Endothelial cell of umbilical vein (primary cell): Measurements from ENCODE around the gene NOL12. TPM values are rescaled to one million over a fixed set of nuclear protein-coding genes. Genes with fewer than 3 reads are reported as not detected.

Source experiments
- BruUV-seq: library from RNA; stranded (reverse); fragments of 400-500 nt; replicated peaks from 2 replicates; lab custom pipeline; 2021; lab: Mats Ljungman, UMichigan
- CTCF ChIA-PET: fragments of 300-600, 350-600 bp; sonication (Branson Sonifier 250); formaldehyde crosslinking; loops from one replicate; lab custom pipeline; 2021; ENCODE audit warnings: antibody characterized with exemption, inconsistent platforms; lab: Charles Lee
- POLR2A ChIA-PET: fragments of 300-600, 350-600 bp; sonication (Branson Sonifier 250); formaldehyde crosslinking; loops from one replicate; lab custom pipeline; 2021; ENCODE audit warnings: antibody characterized with exemption, inconsistent platforms; lab: Charles Lee
- DNase-seq: peaks from one replicate; pipeline ENCODE4 v3.0.0-alpha.2; 2011; ENCODE audit warnings: low read depth, low spot score
- FAIRE-seq: peaks from 2 replicates; lab custom pipeline; 2011; peaks lifted over from hg19 to GRCh38; lab: Jason Lieb, UNC
- H2AFZ ChIP-seq: 2 replicates; pipeline ENCODE4 v1.6.0; 2012; ENCODE audit warnings: low read depth, low read length, control low read depth, inconsistent platforms
- H3K27ac ChIP-seq: 2 replicates; pipeline ENCODE4 v1.5.1; 2011; ENCODE audit warnings: low read depth, mild to moderate bottlenecking, control low read depth, low read length, moderate library complexity; ENCODE audit not compliant: insufficient read depth
- H3K27me3 ChIP-seq, 2 experiments: 2 replicates each; pipeline versions ENCODE4 v1.6.0 to v1.6.1; 2011; ENCODE audit warnings: low read length in 2 of 2, mixed read lengths in 1 of 2; ENCODE audit not compliant: control insufficient read depth in 2 of 2, insufficient read depth in 2 of 2
- H3K36me3 ChIP-seq, 2 experiments: 2 replicates in 1 of 2; 3 replicates in 1 of 2; pipeline ENCODE4 v1.5.1; 2011; ENCODE audit warnings: low read length in 2 of 2, mild to moderate bottlenecking in 1 of 2, moderate library complexity in 1 of 2; ENCODE audit not compliant: control insufficient read depth in 2 of 2, insufficient read depth in 2 of 2; ENCODE audit errors: extremely low read depth in 1 of 2
- H3K4me1 ChIP-seq: 3 replicates; pipeline ENCODE4 v1.5.1; 2011; ENCODE audit warnings: mild to moderate bottlenecking, low read length; ENCODE audit not compliant: control insufficient read depth, insufficient read depth; ENCODE audit errors: extremely low read depth
- H3K4me2 ChIP-seq: 2 replicates; pipeline ENCODE4 v1.6.1; 2011; ENCODE audit warnings: low read length, control low read depth, mixed read lengths; ENCODE audit not compliant: insufficient read depth
- H3K4me3 ChIP-seq, 3 experiments: fragments of 200-600 bp in 1 of 3; sonication (generic), shearing (Covaris generic) in 1 of 3; replicated peaks in 1 of 3; 2 replicates each; pipeline ENCODE4 v1.5.1; 2011 to 2016; ENCODE audit warnings: control low read depth in 3 of 3, low read length in 3 of 3, mild to moderate bottlenecking in 2 of 3, inconsistent platforms in 1 of 3, low read depth in 1 of 3, moderate library complexity in 1 of 3; ENCODE audit not compliant: insufficient read depth in 1 of 3
- H3K79me2 ChIP-seq: 2 replicates; pipeline ENCODE4 v1.6.0; 2012; ENCODE audit warnings: low read length, inconsistent platforms; ENCODE audit not compliant: control insufficient read depth, insufficient read depth
- H3K9ac ChIP-seq: replicated peaks from 2 replicates; pipeline ENCODE3; 2011; ENCODE audit warnings: low read length, control low read depth; ENCODE audit not compliant: insufficient read depth; ENCODE audit errors: extremely low read depth
- H3K9me1 ChIP-seq: replicated peaks from 3 replicates; pipeline ENCODE4 v1.6.0; 2011; ENCODE audit warnings: mild to moderate bottlenecking, low read length; ENCODE audit not compliant: control insufficient read depth, insufficient read depth; ENCODE audit errors: extremely low read depth
- H3K9me3 ChIP-seq: replicated peaks from 2 replicates; pipeline ENCODE4 v1.5.1; 2012; ENCODE audit warnings: low read length, inconsistent platforms; ENCODE audit not compliant: control insufficient read depth, insufficient read depth
- H4K20me1 ChIP-seq: replicated peaks from 2 replicates; pipeline ENCODE3; 2011; ENCODE audit warnings: mild to moderate bottlenecking, low read length; ENCODE audit not compliant: control insufficient read depth, insufficient read depth; ENCODE audit errors: extremely low read depth
- EZH2 ChIP-seq: IDR thresholded peaks from 2 replicates; pipeline ENCODE4 v1.6.1; 2012; ENCODE audit warnings: borderline replicate concordance, low read depth, mild to moderate bottlenecking, moderate library complexity, low read length, inconsistent platforms; ENCODE audit not compliant: severe bottlenecking
- FOS ChIP-seq: IDR thresholded peaks from 2 replicates; pipeline ENCODE4 v1.6.1; 2011; ENCODE audit warnings: mild to moderate bottlenecking, low read length, moderate library complexity, borderline replicate concordance; ENCODE audit not compliant: insufficient read depth
- GATA2 ChIP-seq: IDR thresholded peaks from 2 replicates; pipeline ENCODE4 v1.7.0; 2011; ENCODE audit warnings: low read depth, mild to moderate bottlenecking, moderate library complexity, mixed read lengths, low read length; ENCODE audit not compliant: insufficient read length, insufficient read depth
- JUN ChIP-seq: IDR thresholded peaks from 2 replicates; pipeline ENCODE4 v1.6.1; 2011; ENCODE audit warnings: borderline replicate concordance, low read depth; ENCODE audit not compliant: insufficient read length, insufficient read depth
- MYC ChIP-seq: IDR thresholded peaks from one replicate; pipeline ENCODE4 v1.6.1; 2011; ENCODE audit warnings: mild to moderate bottlenecking, low read depth, low read length
- POLR2A ChIP-seq: IDR thresholded peaks from 2 replicates; pipeline ENCODE4 v1.6.1; 2012; ENCODE audit warnings: low read depth, mild to moderate bottlenecking, control low read depth, low read length
- POLR2AphosphoS5 ChIP-seq: IDR thresholded peaks from 2 replicates; pipeline ENCODE4 v1.6.1; 2012; ENCODE audit warnings: low read depth, mild to moderate bottlenecking, control low read depth, low read length, moderate library complexity; ENCODE audit not compliant: insufficient read depth
- dilution Hi-C: fragments of 300-500 bp; cut with MboI; formaldehyde crosslinking; loops from one replicate; pipeline ENCODE4 v1.15.0; 2019; ENCODE audit warnings: low sequenced_read_pairs; ENCODE audit not compliant: extremely low pct_ligation_motif_present
- intact Hi-C: fragments of 100-400 bp; cut with micrococcal nuclease; formaldehyde crosslinking; loops from one replicate; pipeline ENCODE4 v1.10.0; 2022
- polyA plus RNA-seq, 4 experiments: library from polyadenylated mRNA; depleted of rRNA in 3 of 4; stranded (reverse) in 3 of 4; unstranded in 1 of 4; fragments of >200 nt; gene quantifications; 2 replicates each; pipeline versions ENCODE4 v1.2.1 to v1.2.3, GENCODE V29; 2011 to 2012; ENCODE audit warnings: missing spikeins in 1 of 4
- total RNA-seq: library from RNA; stranded (reverse); gene quantifications from 2 replicates; pipeline ENCODE4 v1.2.3, GENCODE V29; 2021
- TF ChIP-seq, protein P1 (sequence below), 2 donors: IDR thresholded peaks; 1 replicate in 1 of 2; 2 replicates in 1 of 2; pipeline ENCODE4 v1.5.1; 2011; ENCODE audit warnings: low read length in 2 of 2, mild to moderate bottlenecking in 2 of 2, moderate library complexity in 2 of 2, control low read depth in 1 of 2, inconsistent platforms in 1 of 2, low read depth in 1 of 2; ENCODE audit not compliant: insufficient read depth in 1 of 2; ENCODE audit errors: extremely low read depth in 1 of 2
- TF ChIP-seq, protein P2 (sequence below): IDR thresholded peaks from 2 replicates; pipeline ENCODE4 v1.6.1; 2011; ENCODE audit not compliant: insufficient read depth, insufficient read length

NOL12 gene
- total and polyA plus RNA-seq, 2 donors (not counting 3 experiments of a cell fraction or from before 2014, with no cell fraction given), result 23.2 to 29.1 TPM

DNA sequence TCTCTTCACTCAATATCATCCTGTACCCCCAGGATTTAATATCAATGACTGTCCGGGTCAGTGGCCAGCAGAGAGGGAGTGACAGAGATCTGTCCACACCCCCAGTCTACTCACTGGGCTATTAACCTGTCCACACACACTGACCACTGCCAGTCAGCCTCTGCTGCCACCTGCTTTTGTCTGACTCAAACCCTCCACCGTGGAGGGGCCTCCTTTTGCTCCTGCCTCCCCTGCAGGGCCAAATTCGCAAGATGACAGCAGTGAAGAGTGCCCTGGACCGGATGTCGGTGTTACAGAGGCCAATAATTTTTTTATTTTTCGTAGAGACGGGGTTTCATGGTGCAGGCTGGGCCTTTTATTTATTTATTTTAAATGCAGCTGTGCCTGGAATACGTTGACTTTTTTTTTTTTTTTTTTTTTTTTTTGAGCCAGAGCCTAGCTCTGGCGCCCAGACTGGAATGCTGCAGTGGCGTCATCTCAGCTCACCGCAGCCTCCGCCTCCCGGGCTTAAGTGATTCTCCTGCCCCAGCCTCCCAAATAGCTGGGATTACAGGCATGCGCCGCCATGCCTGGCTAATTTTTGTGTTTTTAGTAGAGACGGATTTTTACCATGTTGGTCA, 22.5 kb upstream of the NOL12 start:
- no peaks in the 10 kb centered on the region for H4K20me1 ChIP-seq
- H2AFZ ChIP-seq, result no peak overlapping the region
- H3K79me2 ChIP-seq, result peaks cover 32% of the 10 kb centered on the region
- no peak overlapping the region for H3K4me2 ChIP-seq
- peaks cover 10% of the 10 kb centered on the region for H3K4me1 ChIP-seq
- no peak overlapping the region for H3K27ac ChIP-seq
- no peak overlapping the region for H3K4me3 ChIP-seq
- CTCF ChIA-PET, result interaction anchor here (0.7 to 8.6 kb wide), 7 partner anchors 9 to 61 kb away, joined by 3 to 220 read pairs (median 4); partner anchors contain the start of genes LGALS1 and NOL12
- H3K9me1 ChIP-seq, result no peaks in the 10 kb centered on the region
- no peak for TF ChIP-seq EZH2
- TF ChIP-seq MYC, result no peak
- TF ChIP-seq POLR2AphosphoS5, result no peak
- TF ChIP-seq JUN, result no peak
- TF ChIP-seq POLR2A, result no peak
- TF ChIP-seq, protein P1, sequence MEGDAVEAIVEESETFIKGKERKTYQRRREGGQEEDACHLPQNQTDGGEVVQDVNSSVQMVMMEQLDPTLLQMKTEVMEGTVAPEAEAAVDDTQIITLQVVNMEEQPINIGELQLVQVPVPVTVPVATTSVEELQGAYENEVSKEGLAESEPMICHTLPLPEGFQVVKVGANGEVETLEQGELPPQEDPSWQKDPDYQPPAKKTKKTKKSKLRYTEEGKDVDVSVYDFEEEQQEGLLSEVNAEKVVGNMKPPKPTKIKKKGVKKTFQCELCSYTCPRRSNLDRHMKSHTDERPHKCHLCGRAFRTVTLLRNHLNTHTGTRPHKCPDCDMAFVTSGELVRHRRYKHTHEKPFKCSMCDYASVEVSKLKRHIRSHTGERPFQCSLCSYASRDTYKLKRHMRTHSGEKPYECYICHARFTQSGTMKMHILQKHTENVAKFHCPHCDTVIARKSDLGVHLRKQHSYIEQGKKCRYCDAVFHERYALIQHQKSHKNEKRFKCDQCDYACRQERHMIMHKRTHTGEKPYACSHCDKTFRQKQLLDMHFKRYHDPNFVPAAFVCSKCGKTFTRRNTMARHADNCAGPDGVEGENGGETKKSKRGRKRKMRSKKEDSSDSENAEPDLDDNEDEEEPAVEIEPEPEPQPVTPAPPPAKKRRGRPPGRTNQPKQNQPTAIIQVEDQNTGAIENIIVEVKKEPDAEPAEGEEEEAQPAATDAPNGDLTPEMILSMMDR (IDR thresholded peaks at IDR 0.05; ENCODE audit: extremely low read depth in 1 of 2, insufficient read depth in 1 of 2, low read depth in 1 of 2, low read length in 2 of 2), result no peak
- TF ChIP-seq, protein P2, sequence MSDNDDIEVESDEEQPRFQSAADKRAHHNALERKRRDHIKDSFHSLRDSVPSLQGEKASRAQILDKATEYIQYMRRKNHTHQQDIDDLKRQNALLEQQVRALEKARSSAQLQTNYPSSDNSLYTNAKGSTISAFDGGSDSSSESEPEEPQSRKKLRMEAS, result no peak
- no peak for TF ChIP-seq GATA2
- TF ChIP-seq FOS, result no peak
- DNase-seq (no peak), FAIRE-seq (no peak)
- H3K27me3 ChIP-seq, result no peaks in the 10 kb centered on the region
- dilution Hi-C loops, result no loop called here
- H3K36me3 ChIP-seq, result peaks cover 0 to 10% of the 10 kb centered on the region in 2 experiments
- POLR2A ChIA-PET, result interaction anchor here (1.0 kb wide), 1 partner anchor 11 kb away, joined by 3 read pairs; no protein-coding TSS in a partner anchor
- intact Hi-C loops, result no loop called here
- H3K9me3 ChIP-seq, result no peaks in the 10 kb centered on the region
- BruUV-seq, result no TSS peak
- H3K9ac ChIP-seq, result no peak overlapping the region
